HepG2 (cell line): ENCODE data around the gene GIPC3.

Experiments used
- ATF3 ChIP-seq: sonication (generic); formaldehyde crosslinking; IDR thresholded peaks from 2 replicates; pipeline ENCODE4 v1.4.0; 2020; ENCODE audit warnings: missing genetic modification reagents
- BHLHE40 ChIP-seq: IDR thresholded peaks from 2 replicates; pipeline ENCODE4 v1.6.1; 2011; ENCODE audit warnings: low read length, improper control_type of control experiment
- CBX1 ChIP-seq: IDR thresholded peaks from one replicate; pipeline ENCODE4 v1.6.1; 2016; ENCODE audit warnings: antibody characterized with exemption, low read depth
- CENPT ChIP-seq: sonication (generic); formaldehyde crosslinking; IDR thresholded peaks from 2 replicates; pipeline ENCODE4 v1.8.0; 2022; ENCODE audit warnings: low read depth, mild to moderate bottlenecking, moderate library complexity, missing genetic modification reagents
- IRF2 ChIP-seq: IDR thresholded peaks from 2 replicates; pipeline ENCODE4 v1.6.1; 2018; ENCODE audit warnings: missing genetic modification reagents, missing compliant biosample characterization
- MXD1 ChIP-seq: sonication (generic); formaldehyde crosslinking; IDR thresholded peaks from 2 replicates; pipeline ENCODE4 v1.4.0; 2020; ENCODE audit warnings: mild to moderate bottlenecking, missing genetic modification reagents
- POLR2AphosphoS5 ChIP-seq: IDR thresholded peaks from 2 replicates; pipeline ENCODE4 v1.6.1; 2012; ENCODE audit warnings: low read depth, low read length
- PTBP1 ChIP-seq: fragments of 200-400 bp; formaldehyde crosslinking; IDR thresholded peaks from 2 replicates; pipeline ENCODE4 v1.6.1; 2018; ENCODE audit warnings: low read length, low read depth; ENCODE audit not compliant: poor library complexity, severe bottlenecking
- SNAPC4 ChIP-seq: sonication (generic); formaldehyde crosslinking; IDR thresholded peaks from 2 replicates; pipeline ENCODE4 v1.4.0; 2020; ENCODE audit warnings: mild to moderate bottlenecking, missing genetic modification reagents
- ZBTB21 ChIP-seq: sonication (generic); formaldehyde crosslinking; IDR thresholded peaks from 2 replicates; pipeline ENCODE4 v1.4.0; 2020; ENCODE audit warnings: missing genetic modification reagents
- ZKSCAN8 ChIP-seq: IDR thresholded peaks from 2 replicates; pipeline ENCODE4 v1.6.1; 2016; ENCODE audit warnings: borderline replicate concordance, missing genetic modification reagents, missing compliant biosample characterization
- ZNF687 ChIP-seq: sonication (generic); formaldehyde crosslinking; IDR thresholded peaks from 2 replicates; pipeline ENCODE4 v1.5.1; 2020; ENCODE audit warnings: mild to moderate bottlenecking, missing genetic modification reagents, moderate library complexity
- TF ChIP-seq, protein P1 (sequence below), 2 experiments: fragments of 450-650 bp in 1 of 2; sonication (generic) in 1 of 2; formaldehyde crosslinking in 1 of 2; IDR thresholded peaks; 2 replicates each; pipeline versions ENCODE4 v1.6.1 to v1.8.0; 2016 to 2022; ENCODE audit warnings: antibody characterized with exemption in 1 of 2, mild to moderate bottlenecking in 1 of 2, missing genetic modification reagents in 1 of 2
- TF ChIP-seq, protein P2 (sequence below): sonication (generic); formaldehyde crosslinking; IDR thresholded peaks from 2 replicates; pipeline ENCODE4 v1.8.0; 2022; ENCODE audit warnings: mild to moderate bottlenecking, missing genetic modification reagents, moderate library complexity

- no peak for TF ChIP-seq PTBP1
- no peak for TF ChIP-seq CENPT (CRISPR knock-in tag)
- TF ChIP-seq POLR2AphosphoS5 = no peak
- no peak for TF ChIP-seq SNAPC4 (CRISPR knock-in tag)
- no peak for TF ChIP-seq CBX1
- no peak for TF ChIP-seq ATF3 (CRISPR knock-in tag)
- no peak for TF ChIP-seq MXD1 (CRISPR knock-in tag)
- no peak for TF ChIP-seq ZNF687 (CRISPR knock-in tag)
- TF ChIP-seq, protein P1, sequence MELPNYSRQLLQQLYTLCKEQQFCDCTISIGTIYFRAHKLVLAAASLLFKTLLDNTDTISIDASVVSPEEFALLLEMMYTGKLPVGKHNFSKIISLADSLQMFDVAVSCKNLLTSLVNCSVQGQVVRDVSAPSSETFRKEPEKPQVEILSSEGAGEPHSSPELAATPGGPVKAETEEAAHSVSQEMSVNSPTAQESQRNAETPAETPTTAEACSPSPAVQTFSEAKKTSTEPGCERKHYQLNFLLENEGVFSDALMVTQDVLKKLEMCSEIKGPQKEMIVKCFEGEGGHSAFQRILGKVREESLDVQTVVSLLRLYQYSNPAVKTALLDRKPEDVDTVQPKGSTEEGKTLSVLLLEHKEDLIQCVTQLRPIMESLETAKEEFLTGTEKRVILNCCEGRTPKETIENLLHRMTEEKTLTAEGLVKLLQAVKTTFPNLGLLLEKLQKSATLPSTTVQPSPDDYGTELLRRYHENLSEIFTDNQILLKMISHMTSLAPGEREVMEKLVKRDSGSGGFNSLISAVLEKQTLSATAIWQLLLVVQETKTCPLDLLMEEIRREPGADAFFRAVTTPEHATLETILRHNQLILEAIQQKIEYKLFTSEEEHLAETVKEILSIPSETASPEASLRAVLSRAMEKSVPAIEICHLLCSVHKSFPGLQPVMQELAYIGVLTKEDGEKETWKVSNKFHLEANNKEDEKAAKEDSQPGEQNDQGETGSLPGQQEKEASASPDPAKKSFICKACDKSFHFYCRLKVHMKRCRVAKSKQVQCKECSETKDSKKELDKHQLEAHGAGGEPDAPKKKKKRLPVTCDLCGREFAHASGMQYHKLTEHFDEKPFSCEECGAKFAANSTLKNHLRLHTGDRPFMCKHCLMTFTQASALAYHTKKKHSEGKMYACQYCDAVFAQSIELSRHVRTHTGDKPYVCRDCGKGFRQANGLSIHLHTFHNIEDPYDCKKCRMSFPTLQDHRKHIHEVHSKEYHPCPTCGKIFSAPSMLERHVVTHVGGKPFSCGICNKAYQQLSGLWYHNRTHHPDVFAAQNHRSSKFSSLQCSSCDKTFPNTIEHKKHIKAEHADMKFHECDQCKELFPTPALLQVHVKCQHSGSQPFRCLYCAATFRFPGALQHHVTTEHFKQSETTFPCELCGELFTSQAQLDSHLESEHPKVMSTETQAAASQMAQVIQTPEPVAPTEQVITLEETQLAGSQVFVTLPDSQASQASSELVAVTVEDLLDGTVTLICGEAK (IDR thresholded peaks at IDR 0.05) = no peak
- TF ChIP-seq, protein P1 (CRISPR knock-in tag; IDR thresholded peaks at IDR 0.05) = no peak
- no peak for TF ChIP-seq ZBTB21 (CRISPR knock-in tag)
- TF ChIP-seq BHLHE40 = no peak
- TF ChIP-seq ZKSCAN8 (CRISPR knock-in tag) = no peak
- TF ChIP-seq, protein P2, sequence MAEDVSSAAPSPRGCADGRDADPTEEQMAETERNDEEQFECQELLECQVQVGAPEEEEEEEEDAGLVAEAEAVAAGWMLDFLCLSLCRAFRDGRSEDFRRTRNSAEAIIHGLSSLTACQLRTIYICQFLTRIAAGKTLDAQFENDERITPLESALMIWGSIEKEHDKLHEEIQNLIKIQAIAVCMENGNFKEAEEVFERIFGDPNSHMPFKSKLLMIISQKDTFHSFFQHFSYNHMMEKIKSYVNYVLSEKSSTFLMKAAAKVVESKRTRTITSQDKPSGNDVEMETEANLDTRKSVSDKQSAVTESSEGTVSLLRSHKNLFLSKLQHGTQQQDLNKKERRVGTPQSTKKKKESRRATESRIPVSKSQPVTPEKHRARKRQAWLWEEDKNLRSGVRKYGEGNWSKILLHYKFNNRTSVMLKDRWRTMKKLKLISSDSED (CRISPR knock-in tag) = no peak
- TF ChIP-seq IRF2 = no peak
Observed at GRCh38 chr19:3609779-3610719, 24.8 kb downstream of the GIPC3 start.
